Measurements from ENCODE around the gene RNF223. TPM values are rescaled to one million over a fixed set of nuclear protein-coding genes. Genes with fewer than 3 reads are reported as not detected.
"Not testable (repeated sequence)": the region's sequence is repeated elsewhere in the genome, so short reads cannot be mapped to it uniquely, and the experiment has no call there.

Gene RNF223
- total RNA-seq, 1 donor from 2014 or later = 0.62 TPM

- peak; percentile 89 for DNase-seq
These were observed 14.4 kb downstream of the RNF223 start for GRCh38 chr1:1059494-1060280.

GRCh38 chr1:1058921-1059493 is 15.1 kb downstream of the RNF223 start:
- no peak for DNase-seq

GRCh38 chr1:1058088-1058905 is 15.8 kb downstream of the RNF223 start:
- no peak for DNase-seq

GRCh38 chr1:1057769-1058087 is 16.4 kb downstream of the RNF223 start:
- DNase-seq = not testable (repeated sequence)

- DNase-seq = no peak
These were observed 18.0 kb downstream of the RNF223 start for GRCh38 chr1:1055841-1056736.

GRCh38 chr1:1054971-1055370 is 19.1 kb downstream of the RNF223 start:
- DNase-seq = no peak

- no peak for DNase-seq
These were observed 19.9 kb downstream of the RNF223 start for GRCh38 chr1:1054099-1054700.

- DNase-seq = no peak
These were observed 20.4 kb downstream of the RNF223 start for GRCh38 chr1:1053682-1054081.

- no peak for DNase-seq
These were observed 21.1 kb downstream of the RNF223 start for GRCh38 chr1:1053022-1053421.

GRCh38 chr1:1052003-1052840 is 21.9 kb downstream of the RNF223 start:
- no peak for DNase-seq

- no peak for DNase-seq
These were observed 22.8 kb downstream of the RNF223 start for GRCh38 chr1:1051127-1051810.

- no peak for DNase-seq
These were observed 23.5 kb downstream of the RNF223 start for GRCh38 chr1:1050577-1051052.

- no peak for DNase-seq
These were observed 24.6 kb downstream of the RNF223 start for GRCh38 chr1:1049318-1050165.

- no peak for DNase-seq
These were observed 25.3 kb downstream of the RNF223 start for GRCh38 chr1:1048765-1049164.

GRCh38 chr1:1047963-1048362 is 26.1 kb downstream of the RNF223 start:
- DNase-seq = no peak

- DNase-seq = no peak
These were observed 26.7 kb downstream of the RNF223 start for GRCh38 chr1:1047407-1047806.

GRCh38 chr1:1046767-1047166 is 27.3 kb downstream of the RNF223 start:
- DNase-seq = no peak

GRCh38 chr1:1046243-1046642 is 27.9 kb downstream of the RNF223 start:
- no peak for DNase-seq

- no peak for DNase-seq
These were observed 29.0 kb downstream of the RNF223 start for GRCh38 chr1:1045129-1045528.
